SH-SY5Y (cell line): ENCODE results near the gene UBL4B.

ENCODE experiments used
- GATA2 ChIP-seq: IDR thresholded peaks from 2 replicates; pipeline ENCODE4 v1.6.1; 2011; ENCODE audit warnings: mild to moderate bottlenecking, low read depth, low read length
- GATA3 ChIP-seq: IDR thresholded peaks from 2 replicates; pipeline ENCODE4 v1.6.1; 2011; ENCODE audit warnings: low read depth, mild to moderate bottlenecking, low read length, moderate library complexity

Gene UBL4B

DNA sequence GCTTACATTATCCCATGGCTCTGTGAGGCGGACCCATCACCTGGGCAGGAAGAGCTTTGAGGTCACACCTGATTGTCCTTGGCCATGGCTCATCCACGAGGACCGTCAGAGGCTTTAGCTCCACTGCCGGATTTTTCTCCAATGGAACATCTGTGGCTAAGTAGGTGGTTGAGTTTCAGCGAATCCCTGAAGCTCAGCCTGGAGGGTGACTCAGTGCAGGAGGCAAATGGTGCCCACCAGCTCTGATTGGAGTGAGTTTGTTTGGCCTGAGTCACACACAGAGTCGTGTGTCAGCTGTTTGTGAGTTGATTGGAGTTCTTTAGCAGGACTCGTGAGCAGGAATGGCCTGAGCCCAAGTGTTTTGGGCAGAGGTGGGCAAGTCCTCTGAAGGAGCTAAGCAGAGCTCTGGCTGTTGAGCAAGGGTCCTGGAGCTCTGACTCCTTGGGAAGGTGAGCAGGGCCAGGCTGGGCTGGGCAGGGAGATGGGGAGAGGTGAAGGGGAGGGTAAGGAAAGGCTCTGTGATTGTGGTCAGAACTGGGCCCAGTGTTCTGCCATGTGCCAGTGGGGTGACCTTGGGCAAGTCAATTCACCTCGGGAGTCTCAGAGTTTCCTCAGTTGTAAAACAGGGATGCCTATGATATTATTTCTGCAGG lies 40.0 kb downstream of the UBL4B start:
- TF ChIP-seq GATA3 (no peak), GATA2 (no peak)

DNA sequence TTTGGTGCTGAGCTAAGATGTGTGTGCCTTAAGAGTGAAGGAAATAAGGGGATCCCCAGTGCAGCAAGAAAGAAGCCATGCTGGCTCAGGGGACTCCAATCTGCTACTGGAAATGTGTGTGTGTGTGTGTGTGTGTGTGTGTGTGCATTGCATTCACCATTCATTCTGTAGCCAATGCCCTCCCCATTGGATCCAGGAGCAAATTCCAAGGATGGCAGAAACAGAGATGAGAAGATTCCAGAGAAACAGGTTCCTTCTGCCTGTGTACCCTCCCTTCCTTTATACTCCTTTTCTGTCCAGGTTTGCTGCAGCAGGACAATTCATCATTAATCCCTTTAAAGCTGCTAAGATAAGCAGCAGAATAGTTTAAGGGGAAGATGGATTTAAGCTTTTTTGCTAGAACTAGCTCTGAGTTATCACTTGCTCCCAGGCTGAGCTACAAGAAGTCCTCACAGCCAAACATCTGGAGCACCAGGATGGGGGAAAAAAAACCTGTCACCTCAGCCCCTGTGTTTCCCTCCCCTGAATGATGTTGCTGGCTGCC lies 41.2 kb downstream of the UBL4B start:
- TF ChIP-seq GATA3 (no peak), GATA2 (no peak)

DNA sequence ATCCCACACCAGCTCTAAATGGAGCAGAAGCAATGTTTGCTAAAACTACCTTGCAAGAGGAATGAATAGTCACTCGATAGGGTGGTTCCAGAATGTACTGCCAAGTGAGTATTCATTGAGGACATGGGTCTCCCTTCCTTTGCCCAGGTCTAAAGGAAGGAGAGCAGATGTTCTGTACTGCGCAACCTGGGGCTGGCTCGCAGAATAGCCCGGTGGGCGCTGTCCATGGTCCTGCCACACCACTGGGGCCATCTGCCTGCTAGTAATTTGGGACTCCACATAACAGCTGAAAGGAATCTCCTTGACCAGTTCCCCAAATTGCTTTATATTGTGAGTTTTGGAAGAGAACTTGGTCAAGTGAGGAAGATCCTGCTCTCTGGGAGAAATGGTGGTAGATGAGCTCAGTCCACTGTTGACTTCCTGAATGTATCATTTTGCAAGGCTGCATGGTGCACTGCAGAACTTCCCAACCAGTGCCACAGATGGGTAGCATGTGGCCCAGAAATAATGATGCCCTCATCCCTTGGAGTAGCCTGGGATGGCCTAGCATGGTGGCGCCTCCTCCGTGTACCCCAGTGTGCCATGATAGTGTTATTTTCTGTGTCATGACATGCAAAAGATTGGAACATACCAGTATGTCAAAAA lies 43.8 kb downstream of the UBL4B start:
- TF ChIP-seq GATA3: no peak
- TF ChIP-seq GATA2: no peak

DNA sequence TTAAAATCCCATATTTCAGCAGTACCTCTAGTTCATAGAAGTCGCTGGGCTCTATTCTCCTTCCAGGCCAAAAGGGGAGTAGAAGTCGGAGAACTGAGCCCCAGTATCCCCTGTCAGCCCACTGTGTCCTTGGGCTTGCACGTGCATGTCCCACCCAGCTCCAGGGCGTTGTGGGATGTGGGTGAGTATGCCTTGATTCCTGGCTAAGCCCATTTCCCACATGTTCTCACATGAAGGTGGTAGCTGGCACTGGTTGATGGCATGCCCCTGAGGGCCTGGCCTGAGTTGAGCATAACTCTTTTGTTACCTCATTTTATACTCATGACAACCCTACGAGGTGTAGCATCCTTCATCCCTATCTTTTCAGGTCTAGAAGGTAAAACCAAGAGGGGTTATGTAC lies 46.0 kb downstream of the UBL4B start:
- TF ChIP-seq GATA3: no peak
- no peak for TF ChIP-seq GATA2

DNA sequence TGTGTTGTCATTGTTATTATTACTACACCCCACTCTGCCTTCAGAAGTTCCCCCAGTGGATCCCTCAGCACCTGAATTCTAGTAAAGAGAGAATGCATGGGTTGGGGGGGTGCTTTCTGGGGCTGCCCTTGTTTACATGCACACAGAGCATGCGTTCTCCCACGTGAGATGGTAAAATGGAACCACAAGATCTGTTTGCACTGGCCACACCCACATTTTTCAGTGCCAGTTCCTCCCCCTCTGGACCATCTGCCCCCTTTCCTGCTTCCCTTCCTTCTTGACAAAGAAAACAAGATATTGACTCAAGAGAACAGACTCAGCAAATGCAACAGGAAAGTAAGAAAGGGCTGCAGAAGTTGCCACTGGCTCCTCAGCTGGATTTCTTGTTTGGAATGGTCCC lies 46.9 kb downstream of the UBL4B start:
- TF ChIP-seq GATA2: no peak

DNA sequence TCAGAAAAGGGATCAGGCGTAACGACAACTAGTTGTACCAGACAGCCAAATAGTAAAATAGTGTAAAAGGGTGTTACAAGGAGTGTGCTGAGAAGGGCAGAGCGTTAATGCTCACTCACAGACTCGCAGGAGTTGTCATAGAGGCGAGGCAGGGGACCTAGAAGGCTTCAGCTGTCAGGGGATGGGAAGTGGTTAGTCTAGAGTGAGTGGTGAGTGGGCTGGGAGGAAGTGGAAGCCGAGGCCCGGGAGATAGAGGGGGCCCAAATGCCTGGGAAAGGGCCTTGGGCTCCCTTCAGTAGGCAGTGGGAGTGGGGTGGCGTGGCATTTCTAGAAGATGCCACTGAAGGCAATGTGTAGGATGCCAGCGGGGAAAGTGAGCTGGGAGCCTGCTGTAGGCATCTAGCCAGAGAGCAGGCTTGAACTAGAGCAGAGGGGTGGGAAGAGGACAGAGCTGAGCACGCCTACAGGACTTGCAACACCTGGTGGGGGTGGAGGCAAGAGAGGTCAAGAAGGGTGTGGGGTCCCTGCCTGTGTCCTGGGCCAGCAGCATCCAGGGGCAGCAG lies 48.4 kb downstream of the UBL4B start:
- TF ChIP-seq GATA3: no peak
- no peak for TF ChIP-seq GATA2

DNA sequence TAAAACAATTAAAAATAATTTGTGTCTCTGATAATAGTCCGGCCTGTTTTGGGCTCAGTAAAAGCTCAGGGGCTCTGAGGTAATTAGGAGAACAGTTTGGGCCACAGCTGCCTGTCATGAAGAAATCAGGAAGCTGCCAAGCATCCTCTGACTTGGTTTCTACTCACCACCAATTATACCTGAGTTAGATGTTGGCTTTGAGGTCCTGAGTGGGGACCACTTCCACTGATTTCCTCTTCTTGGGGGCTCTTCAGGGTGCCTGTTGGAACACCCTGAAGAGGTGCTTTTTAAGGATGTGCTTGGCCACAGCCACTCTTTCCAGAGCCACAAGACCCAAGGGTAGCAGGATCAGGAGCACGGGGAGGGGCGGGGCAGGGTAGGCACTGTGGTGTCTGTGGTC lies 48.9 kb downstream of the UBL4B start:
- TF ChIP-seq GATA2 (no peak), GATA3 (no peak)

DNA sequence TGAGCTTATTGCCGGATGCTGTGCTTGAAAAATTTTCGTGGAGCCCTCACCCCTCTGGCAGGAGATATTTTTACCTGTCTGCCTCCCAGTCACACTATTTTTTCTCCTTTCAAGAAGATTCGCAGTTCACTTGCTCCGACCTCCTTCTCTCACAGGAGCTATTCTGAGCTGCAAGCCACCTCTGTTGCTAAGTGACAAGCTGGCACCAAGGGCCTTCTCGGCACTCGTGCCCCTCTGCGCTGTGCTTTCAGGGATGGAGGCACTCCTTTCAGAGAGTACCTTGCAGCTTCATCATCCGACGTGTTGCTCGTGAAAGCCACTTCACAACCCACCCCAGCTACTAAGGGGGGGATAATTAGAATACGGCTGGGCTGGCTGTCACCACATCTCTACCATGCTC lies 49.6 kb downstream of the UBL4B start:
- TF ChIP-seq GATA3: no peak
- TF ChIP-seq GATA2: no peak
